Liver (tissue), 3 donors: ENCODE data around the gene UMAD1.

Source experiments
- CTCF ChIP-seq: fragments of 150-350 bp; IDR thresholded peaks from 2 replicates; pipeline ENCODE4 v1.5.1; 2017; ENCODE audit warnings: improper control_type of control experiment, low read depth, low read length; ENCODE audit not compliant: missing input control
- EGR1 ChIP-seq, 2 donors: IDR thresholded peaks; 2 replicates each; pipeline ENCODE4 v1.6.1; 2016 to 2018; ENCODE audit warnings: antibody characterized with exemption in 2 of 2, low read depth in 2 of 2
- JUND ChIP-seq, 2 donors: IDR thresholded peaks; 2 replicates each; pipeline ENCODE4 v1.6.1; 2016; ENCODE audit warnings: antibody characterized with exemption in 2 of 2
- RAD21 ChIP-seq, 2 donors: IDR thresholded peaks; 2 replicates each; pipeline ENCODE4 v1.6.1; 2016; ENCODE audit warnings: antibody characterized with exemption in 2 of 2, mild to moderate bottlenecking in 2 of 2
- REST ChIP-seq: IDR thresholded peaks from 2 replicates; pipeline ENCODE4 v1.6.1; 2016; ENCODE audit warnings: antibody characterized with exemption, mild to moderate bottlenecking
- SP1 ChIP-seq: IDR thresholded peaks from 2 replicates; pipeline ENCODE4 v1.6.1; 2018; ENCODE audit warnings: antibody characterized with exemption, mild to moderate bottlenecking
- TAF1 ChIP-seq: conservative IDR thresholded peaks from 2 replicates; pipeline ENCODE4 v1.6.1; 2016; ENCODE audit warnings: antibody characterized with exemption, mild to moderate bottlenecking
- donor health status: healthy.
- donor health status: healthy.

- no peak for TF ChIP-seq CTCF
- TF ChIP-seq EGR1 (IDR thresholded peaks at IDR 0.05; ENCODE audit: low read depth in 2 of 2) = no peak
- TF ChIP-seq RAD21 (IDR thresholded peaks at IDR 0.05) = no peak
- no peak for TF ChIP-seq REST
- no peak for TF ChIP-seq TAF1
- TF ChIP-seq SP1 = no peak
- TF ChIP-seq JUND (IDR thresholded peaks at IDR 0.05) = no peak
Measured at GRCh38 chr7:7673240-7673550, 32.6 kb downstream of the UMAD1 start.
